GM19452 (cell line): ENCODE data around the gene ZNF507.
A peak's percentile ranks its signal among the peaks of the same experiment; 100 is the strongest.
"Not testable (repeated sequence)": the region's sequence is repeated elsewhere in the genome, so short reads cannot be mapped to it uniquely, and the experiment has no call there.

ENCODE experiments used
- ATAC-seq: cut with Tn5 transposase; IDR thresholded peaks from one replicate; pipeline ENCODE4 v1.9.1; 2021; ENCODE audit not compliant: unreplicated experiment

ZNF507 gene

GRCh38 chr19:32367063-32367462 lies 21.7 kb downstream of the ZNF507 start:
- ATAC-seq, result no peak

DNA sequence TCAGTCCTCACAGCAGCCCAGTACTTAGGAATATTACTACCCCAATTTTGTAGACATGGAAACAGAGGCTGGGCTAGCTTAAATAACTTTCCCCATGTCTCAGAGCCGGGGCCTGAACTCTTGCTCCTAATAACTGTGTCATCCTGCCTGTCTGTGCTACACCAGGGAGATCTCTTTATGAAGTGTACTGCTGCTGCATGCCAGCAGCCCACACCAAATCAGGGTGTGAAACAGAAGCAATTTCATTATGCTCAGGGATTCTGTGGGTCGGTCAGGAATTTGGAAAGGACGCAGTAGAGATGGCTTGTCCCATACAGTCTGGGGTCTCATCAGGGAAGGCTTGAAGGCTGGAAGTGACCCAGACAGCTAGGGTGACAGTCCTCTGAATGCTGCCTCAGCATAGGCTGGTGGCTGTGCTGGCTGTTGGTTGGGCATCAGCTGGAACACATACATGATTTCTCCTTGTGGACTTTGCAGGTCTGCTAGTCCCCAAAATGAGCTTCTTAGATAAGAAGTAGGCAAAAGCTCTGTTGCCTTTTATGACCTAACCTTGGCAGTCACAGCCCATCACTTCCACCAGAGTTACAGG lies 22.6 kb downstream of the ZNF507 start:
- ATAC-seq, result no peak

DNA sequence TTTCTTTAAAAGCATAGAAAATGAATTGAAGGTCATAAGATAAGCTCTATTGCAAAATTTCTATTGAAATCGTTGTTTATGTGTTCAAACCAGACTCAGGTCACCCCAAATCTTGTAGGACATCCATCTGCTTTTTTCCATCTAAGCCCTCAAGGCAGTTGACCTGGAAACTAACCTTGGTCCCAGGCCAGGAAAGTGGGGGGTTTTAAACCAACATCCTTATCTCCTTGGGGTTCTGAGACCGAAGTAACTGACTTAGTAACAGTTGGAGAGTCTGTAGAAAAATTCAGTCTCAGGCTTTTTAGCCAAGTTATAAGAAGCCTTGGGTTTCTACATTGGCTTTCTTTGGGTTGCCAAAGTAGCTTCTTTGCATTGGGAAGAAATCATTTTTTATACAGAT lies 23.4 kb downstream of the ZNF507 start:
- ATAC-seq, result no peak

- no peak for ATAC-seq
These were observed 27.5 kb downstream of the ZNF507 start for GRCh38 chr19:32372726-32373517.

- ATAC-seq, result no peak
These were observed 28.3 kb downstream of the ZNF507 start for GRCh38 chr19:32373585-32374295.

DNA sequence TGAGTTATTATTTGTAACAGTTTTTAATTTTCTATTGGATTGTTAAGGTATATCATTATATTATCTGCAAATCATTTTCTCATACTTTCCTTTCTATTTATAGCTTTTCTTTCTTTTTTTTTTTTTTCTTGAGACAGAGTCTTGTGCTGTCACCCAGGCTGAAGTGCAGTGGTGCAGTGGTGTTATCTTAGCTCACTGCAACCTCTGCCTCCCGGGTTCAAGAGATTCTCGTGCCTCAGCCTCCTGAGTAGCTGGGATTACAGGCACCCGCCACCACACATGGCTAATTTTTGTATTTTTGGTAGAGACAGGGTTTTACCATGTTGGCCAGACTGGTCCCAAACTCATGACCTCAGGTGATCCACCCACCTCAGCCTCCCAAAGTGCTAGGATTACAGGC lies 29.0 kb downstream of the ZNF507 start:
- not testable (repeated sequence) for ATAC-seq

DNA sequence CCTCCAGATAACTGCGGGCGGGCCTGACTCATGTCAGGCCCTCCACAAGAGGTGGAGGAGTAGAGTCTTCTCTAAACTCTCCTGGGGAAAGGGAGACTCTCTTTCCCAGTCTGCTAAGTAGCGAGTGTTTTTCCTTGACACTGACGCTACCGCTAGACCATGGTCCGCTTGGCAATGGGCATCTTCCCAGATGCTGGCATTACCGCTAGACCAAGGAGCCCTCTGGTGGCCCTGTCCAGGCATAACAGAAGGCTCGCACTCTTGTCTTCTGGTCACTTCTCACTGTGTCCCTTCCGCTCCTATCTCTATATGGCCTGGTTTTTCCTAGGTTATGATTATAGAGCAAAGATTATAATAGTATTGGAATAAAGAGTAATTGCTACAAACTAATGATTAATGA lies 31.7 kb downstream of the ZNF507 start:
- not testable (repeated sequence) for ATAC-seq

DNA sequence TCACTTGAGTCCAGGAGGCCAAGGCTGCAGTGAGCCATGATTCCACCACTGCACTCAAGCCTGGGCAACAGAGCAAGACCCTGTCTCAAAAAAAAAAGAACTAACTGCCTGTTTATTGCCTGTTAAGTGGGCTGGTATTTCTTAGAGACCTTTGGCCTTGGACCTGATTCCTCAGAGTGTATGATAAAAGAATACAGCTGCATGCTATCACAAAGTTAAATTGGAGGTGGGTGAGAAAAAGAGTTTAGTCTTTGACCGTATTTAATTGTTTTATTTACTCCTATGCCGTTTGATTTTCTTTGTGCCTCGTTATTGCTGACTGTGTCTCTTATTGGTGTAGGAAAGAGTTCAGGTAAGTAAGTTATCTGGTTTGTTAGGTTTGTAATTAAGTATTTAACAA lies 34.9 kb downstream of the ZNF507 start:
- ATAC-seq, result no peak

GRCh38 chr19:32387701-32388392 lies 42.4 kb downstream of the ZNF507 start:
- ATAC-seq, result no peak

- no peak for ATAC-seq
These were observed 43.0 kb downstream of the ZNF507 start for GRCh38 chr19:32388393-32388855.

DNA sequence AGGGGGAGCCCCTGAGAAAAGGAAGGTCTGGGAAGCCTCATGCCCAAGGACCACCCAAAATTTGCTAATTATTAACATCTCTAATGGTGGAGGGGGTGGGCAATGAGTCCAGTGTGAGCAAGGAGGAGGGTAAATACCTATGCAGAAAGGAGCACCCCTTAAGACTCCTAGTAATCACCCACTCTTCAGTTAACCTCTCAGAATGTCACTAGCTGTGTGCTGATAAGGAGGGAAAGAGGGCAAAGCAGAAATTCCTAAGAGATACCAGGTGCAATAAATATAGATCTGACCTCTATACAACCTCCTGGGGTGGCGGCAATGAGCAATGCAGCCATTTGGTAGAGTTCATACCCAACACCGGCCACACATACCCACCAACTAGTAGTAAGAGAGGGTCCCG lies 47.5 kb downstream of the ZNF507 start:
- ATAC-seq, result no peak

GRCh38 chr19:32396046-32396652 lies 50.7 kb downstream of the ZNF507 start:
- no peak for ATAC-seq

DNA sequence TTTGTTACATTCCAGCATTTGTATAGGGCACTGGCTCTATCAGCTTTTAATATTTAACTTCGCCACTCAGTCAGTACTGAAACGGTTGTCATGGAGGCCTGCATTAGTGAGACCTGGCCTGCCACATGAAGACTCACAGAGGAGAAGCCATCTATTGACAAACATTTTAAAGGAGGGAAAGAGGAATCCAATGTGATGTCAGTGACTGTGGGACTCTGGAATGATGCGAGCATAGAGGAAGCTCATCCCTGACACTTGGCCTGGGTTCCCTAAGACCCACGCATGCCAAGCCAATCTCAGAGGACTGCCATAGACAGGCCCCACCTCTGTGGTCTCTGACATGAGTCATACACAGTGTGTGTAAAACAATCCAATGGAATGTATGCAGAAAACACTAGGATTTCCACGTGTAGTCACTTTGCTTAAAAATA lies 52.3 kb downstream of the ZNF507 start:
- ATAC-seq, result no peak

- ATAC-seq, result no peak
These were observed 56.6 kb downstream of the ZNF507 start for GRCh38 chr19:32401992-32402391.

- ATAC-seq, result no peak
These were observed 58.0 kb downstream of the ZNF507 start for GRCh38 chr19:32403291-32403995.

- ATAC-seq, result no peak
These were observed 59.0 kb downstream of the ZNF507 start for GRCh38 chr19:32404213-32404932.

- ATAC-seq, result peak; percentile 4
These were observed 59.6 kb downstream of the ZNF507 start for GRCh38 chr19:32404933-32405430.

- peak; percentile 97 for ATAC-seq
These were observed 60.2 kb downstream of the ZNF507 start, which contains the start of gene DPY19L3 for GRCh38 chr19:32405431-32406160. TSS of gene DPY19L3 (plus strand) at chr19:32405770. CDS start at chr19:32408254, 2,484 bp downstream.
